ENCODE data around the gene ISYNA1.
A peak's percentile ranks its signal among the peaks of the same experiment; 100 is the strongest.
"Not testable (repeated sequence)": the region's sequence is repeated elsewhere in the genome, so short reads cannot be mapped to it uniquely, and the experiment has no call there.

The ISYNA1 gene

GRCh38 chr19:18418029-18418482, 19.9 kb downstream of the ISYNA1 start:
- DNase-seq = no peak

GRCh38 chr19:18417250-18418028, 20.5 kb downstream of the ISYNA1 start:
- peak; percentile 47 to 62 for DNase-seq

- peak; percentile 78 to 84 for DNase-seq
These were observed 21.1 kb downstream of the ISYNA1 start for GRCh38 chr19:18416778-18417249.

- no peak for DNase-seq
These were observed 22.6 kb downstream of the ISYNA1 start for GRCh38 chr19:18415178-18415867.

- no peak for DNase-seq
These were observed 23.3 kb downstream of the ISYNA1 start for GRCh38 chr19:18414504-18415177.

- peak; percentile 26 to 38 for DNase-seq
These were observed 25.2 kb downstream of the ISYNA1 start for GRCh38 chr19:18412610-18413239.

GRCh38 chr19:18408053-18408476, 29.9 kb downstream of the ISYNA1 start:
- peak in 1 of 2 experiments; percentile 48 for DNase-seq

GRCh38 chr19:18406749-18407148, 31.2 kb downstream of the ISYNA1 start:
- no peak for DNase-seq

- not testable (repeated sequence) for DNase-seq
These were observed 32.2 kb downstream of the ISYNA1 start for GRCh38 chr19:18405754-18406153.

GRCh38 chr19:18402455-18403248, 35.3 kb downstream of the ISYNA1 start:
- DNase-seq = not testable (repeated sequence)

GRCh38 chr19:18401580-18402112, 36.3 kb downstream of the ISYNA1 start:
- peak; percentile 22 to 65 for DNase-seq

- no peak for DNase-seq
These were observed 38.9 kb downstream of the ISYNA1 start for GRCh38 chr19:18399008-18399407.

- DNase-seq = peak in 1 of 2 experiments; percentile 44
These were observed 40.4 kb downstream of the ISYNA1 start, which contains the start of gene LRRC25 for GRCh38 chr19:18397242-18398202. Gene LRRC25, minus strand, starts transcription at chr19:18397622. Its CDS starts 659 bp downstream, at chr19:18396963.

GRCh38 chr19:18396471-18397241, 41.3 kb downstream of the ISYNA1 start:
- DNase-seq = no peak

- DNase-seq = no peak
These were observed 44.1 kb downstream of the ISYNA1 start for GRCh38 chr19:18393836-18394235.

GRCh38 chr19:18392926-18393325, 45.0 kb downstream of the ISYNA1 start:
- no peak for DNase-seq

- no peak for DNase-seq
These were observed 45.5 kb downstream of the ISYNA1 start for GRCh38 chr19:18392417-18392816.

- no peak for DNase-seq
These were observed 46.3 kb downstream of the ISYNA1 start for GRCh38 chr19:18391509-18392075.
